GOT3 (cell line): Measurements from ENCODE around the gene RFX8.
"Not testable (repeated sequence)": the region's sequence is repeated elsewhere in the genome, so short reads cannot be mapped to it uniquely, and the experiment has no call there.

Experiments
- DNase-seq: peaks from one replicate; lab custom pipeline; 2025; ENCODE audit warnings: mixed read lengths; lab: John Stamatoyannopoulos, UW

The RFX8 gene

GRCh38 chr2:101474731-101475384, at the start of gene RFX8:
RFX8 (minus strand) TSS chr2:101475112; CDS start chr2:101466848, 8,264 bp downstream.
- no peak for DNase-seq

GRCh38 chr2:101521487-101521886, 46.6 kb upstream of the RFX8 start:
- no peak for DNase-seq

- DNase-seq: no peak
Observed at GRCh38 chr2:101520246-101520645, 45.3 kb upstream of the RFX8 start.

GRCh38 chr2:101518578-101519492, 43.9 kb upstream of the RFX8 start:
- DNase-seq: no peak

GRCh38 chr2:101517758-101518271, 42.9 kb upstream of the RFX8 start:
- DNase-seq: no peak

- DNase-seq: no peak
Observed at GRCh38 chr2:101516823-101517690, 42.1 kb upstream of the RFX8 start.

GRCh38 chr2:101516349-101516748, 41.4 kb upstream of the RFX8 start:
- DNase-seq: no peak

- no peak for DNase-seq
Observed at GRCh38 chr2:101515477-101515876, 40.6 kb upstream of the RFX8 start.

- DNase-seq: no peak
Observed at GRCh38 chr2:101512993-101513392, 38.1 kb upstream of the RFX8 start.

- DNase-seq: no peak
Observed at GRCh38 chr2:101511381-101511780, 36.5 kb upstream of the RFX8 start.

GRCh38 chr2:101509499-101510284, 34.8 kb upstream of the RFX8 start:
- no peak for DNase-seq

- no peak for DNase-seq
Observed at GRCh38 chr2:101508636-101509035, 33.7 kb upstream of the RFX8 start.

- DNase-seq: not testable (repeated sequence)
Observed at GRCh38 chr2:101505276-101505675, 30.4 kb upstream of the RFX8 start.

GRCh38 chr2:101504744-101505143, 29.8 kb upstream of the RFX8 start:
- DNase-seq: not testable (repeated sequence)

GRCh38 chr2:101502095-101502494, 27.2 kb upstream of the RFX8 start:
- DNase-seq: no peak

- DNase-seq: no peak
Observed at GRCh38 chr2:101501443-101501842, 26.5 kb upstream of the RFX8 start.

GRCh38 chr2:101500860-101501259, 25.9 kb upstream of the RFX8 start:
- no peak for DNase-seq

GRCh38 chr2:101500180-101500579, 25.3 kb upstream of the RFX8 start:
- DNase-seq: no peak

GRCh38 chr2:101496279-101496678, 21.4 kb upstream of the RFX8 start:
- no peak for DNase-seq

GRCh38 chr2:101492936-101493473, 18.1 kb upstream of the RFX8 start:
- no peak for DNase-seq

GRCh38 chr2:101486994-101487393, 12.1 kb upstream of the RFX8 start:
- no peak for DNase-seq
